ENCODE results near the gene MRPL37.
"Not testable (repeated sequence)": the region's sequence is repeated elsewhere in the genome, so short reads cannot be mapped to it uniquely, and the experiment has no call there.

The MRPL37 gene

DNA sequence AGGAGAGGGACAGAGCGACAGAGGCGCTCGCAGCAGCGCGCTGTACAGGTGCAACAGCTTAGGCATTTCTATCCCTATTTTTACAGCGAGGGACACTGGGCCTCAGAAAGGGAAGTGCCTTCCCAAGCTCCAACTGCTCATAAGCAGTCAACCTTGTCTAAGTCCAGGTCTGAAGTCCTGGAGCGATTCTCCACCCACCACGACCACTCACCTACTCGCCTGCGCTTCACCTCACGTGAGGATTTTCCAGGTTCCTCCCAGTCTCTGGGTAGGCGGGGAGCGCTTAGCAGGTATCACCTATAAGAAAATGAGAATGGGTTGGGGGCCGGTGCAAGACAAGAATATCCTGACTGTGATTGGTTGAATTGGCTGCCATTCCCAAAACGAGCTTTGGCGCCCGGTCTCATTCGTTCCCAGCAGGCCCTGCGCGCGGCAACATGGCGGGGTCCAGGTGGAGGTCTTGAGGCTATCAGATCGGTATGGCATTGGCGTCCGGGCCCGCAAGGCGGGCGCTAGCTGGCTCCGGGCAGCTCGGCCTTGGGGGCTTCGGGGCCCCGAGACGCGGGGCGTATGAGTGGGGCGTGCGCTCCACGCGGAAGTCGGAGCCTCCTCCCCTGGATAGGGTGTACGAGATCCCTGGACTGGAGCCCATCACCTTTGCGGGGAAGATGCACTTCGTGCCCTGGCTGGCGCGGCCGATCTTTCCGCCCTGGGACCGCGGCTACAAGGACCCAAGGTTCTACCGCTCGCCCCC, at the start of gene MRPL37, which contains the start of gene CYB5RL:
TSS of gene MRPL37 (plus strand) at position 403 of the 754 bp plus-strand sequence. CDS start at position 480, 77 bp downstream.
TSS of gene CYB5RL (minus strand) at position 266 of the 754 bp plus-strand sequence. CDS start 4,414 bp downstream, outside the sequence.
- Mint-ChIP-seq H3K27me3 (no peaks in the 10 kb centered on the region), H3K27ac (peak within 1 kb of the TSS; percentile 94 to 95), H3K4me3 (peak within 1 kb of the TSS; percentile 85 to 94), H3K9me3 (no peaks in the 10 kb centered on the region), H3K4me1 (peaks cover 40% of the 10 kb centered on the region)
- DNase-seq (peak; percentile 88 to 92), ATAC-seq (peak; percentile 97)

- no peaks in the 10 kb centered on the region for H3K9me3 Mint-ChIP-seq
- ATAC-seq, result no peak
- DNase-seq, result no peak
- H3K27me3 Mint-ChIP-seq, result no peaks in the 10 kb centered on the region
- no peak overlapping the region for H3K4me3 Mint-ChIP-seq
- H3K4me1 Mint-ChIP-seq, result no peaks in the 10 kb centered on the region
- no peak overlapping the region for H3K27ac Mint-ChIP-seq
Observed at GRCh38 chr1:54151013-54151412, 49.0 kb upstream of the MRPL37 start.

GRCh38 chr1:54152696-54153095, 47.3 kb upstream of the MRPL37 start, which contains the start of gene CDCP2:
TSS of gene CDCP2 (minus strand) at chr1:54153000. CDS start at chr1:54152922, 78 bp downstream.
- Mint-ChIP-seq H3K4me3 (no peak within 1 kb of the TSS), H3K27me3 (no peaks in the 10 kb centered on the region), H3K4me1 (no peaks in the 10 kb centered on the region), H3K9me3 (no peaks in the 10 kb centered on the region), H3K27ac (peak within 1 kb of the TSS in 1 of 2 donors; percentile 35)
- ATAC-seq (no peak), DNase-seq (no peak)

- no peak overlapping the region for H3K27ac Mint-ChIP-seq
- no peak for ATAC-seq
- no peak overlapping the region for H3K4me3 Mint-ChIP-seq
- no peaks in the 10 kb centered on the region for H3K27me3 Mint-ChIP-seq
- DNase-seq, result no peak
- H3K4me1 Mint-ChIP-seq, result no peaks in the 10 kb centered on the region
- H3K9me3 Mint-ChIP-seq, result no peaks in the 10 kb centered on the region
Observed at GRCh38 chr1:54153535-54154439, 46.2 kb upstream of the MRPL37 start.

DNA sequence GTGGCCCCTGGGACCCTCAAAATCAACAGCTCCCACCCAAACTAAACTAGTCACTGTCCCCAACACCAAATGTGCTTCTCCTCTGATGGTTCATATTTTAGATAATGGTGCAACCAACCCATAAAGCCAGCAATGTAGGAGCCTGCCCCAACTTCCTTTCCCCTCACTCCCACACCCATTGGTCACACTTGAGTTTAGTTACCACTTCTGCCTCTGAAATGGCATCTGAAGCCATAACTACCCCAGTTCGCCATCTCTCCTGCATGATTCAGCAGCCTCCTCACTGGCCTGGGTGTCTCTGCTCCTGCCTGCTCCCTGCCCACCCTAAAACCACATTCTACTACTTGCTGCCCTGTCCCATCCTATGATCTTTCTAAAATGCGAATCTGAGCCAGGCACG, 43.8 kb upstream of the MRPL37 start:
- ATAC-seq (no peak), DNase-seq (no peak)
- Mint-ChIP-seq H3K4me1 (no peaks in the 10 kb centered on the region), H3K4me3 (no peak overlapping the region), H3K27ac (no peak overlapping the region), H3K27me3 (no peaks in the 10 kb centered on the region), H3K9me3 (no peaks in the 10 kb centered on the region)

GRCh38 chr1:54156986-54157385, 43.0 kb upstream of the MRPL37 start:
- Mint-ChIP-seq H3K4me1 (no peaks in the 10 kb centered on the region), H3K9me3 (no peaks in the 10 kb centered on the region), H3K27me3 (no peaks in the 10 kb centered on the region), H3K4me3 (no peak overlapping the region), H3K27ac (no peak overlapping the region)
- ATAC-seq (no peak), DNase-seq (no peak)

GRCh38 chr1:54157401-54157800, 42.6 kb upstream of the MRPL37 start:
- ATAC-seq, result no peak
- H3K4me1 Mint-ChIP-seq, result no peaks in the 10 kb centered on the region
- no peaks in the 10 kb centered on the region for H3K9me3 Mint-ChIP-seq
- DNase-seq, result no peak
- H3K27ac Mint-ChIP-seq, result no peak overlapping the region
- no peak overlapping the region for H3K4me3 Mint-ChIP-seq
- H3K27me3 Mint-ChIP-seq, result no peaks in the 10 kb centered on the region

DNA sequence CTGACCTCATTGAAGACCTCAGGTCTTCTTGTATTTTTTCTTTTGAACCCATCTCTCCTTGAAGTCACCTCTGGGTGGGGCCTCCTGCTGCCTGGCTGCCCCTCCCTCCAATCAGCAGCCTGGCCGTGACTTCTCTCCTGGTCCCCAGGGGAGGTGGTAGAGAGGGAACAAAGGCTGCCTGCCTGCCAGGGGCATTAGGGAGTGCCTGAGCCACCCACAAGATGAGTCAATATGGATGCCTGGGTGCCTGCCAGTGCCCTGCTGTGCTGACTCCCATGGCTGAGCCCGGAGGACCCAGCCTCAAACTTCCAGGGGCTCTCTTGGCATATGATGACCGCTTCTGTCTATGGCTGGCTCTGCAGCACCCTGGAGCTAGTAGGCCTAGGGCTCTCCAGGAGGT, 41.9 kb upstream of the MRPL37 start:
- H3K27ac Mint-ChIP-seq, result no peak overlapping the region
- no peaks in the 10 kb centered on the region for H3K4me1 Mint-ChIP-seq
- H3K27me3 Mint-ChIP-seq, result no peaks in the 10 kb centered on the region
- no peak for ATAC-seq
- DNase-seq, result no peak
- no peak overlapping the region for H3K4me3 Mint-ChIP-seq
- no peaks in the 10 kb centered on the region for H3K9me3 Mint-ChIP-seq

DNA sequence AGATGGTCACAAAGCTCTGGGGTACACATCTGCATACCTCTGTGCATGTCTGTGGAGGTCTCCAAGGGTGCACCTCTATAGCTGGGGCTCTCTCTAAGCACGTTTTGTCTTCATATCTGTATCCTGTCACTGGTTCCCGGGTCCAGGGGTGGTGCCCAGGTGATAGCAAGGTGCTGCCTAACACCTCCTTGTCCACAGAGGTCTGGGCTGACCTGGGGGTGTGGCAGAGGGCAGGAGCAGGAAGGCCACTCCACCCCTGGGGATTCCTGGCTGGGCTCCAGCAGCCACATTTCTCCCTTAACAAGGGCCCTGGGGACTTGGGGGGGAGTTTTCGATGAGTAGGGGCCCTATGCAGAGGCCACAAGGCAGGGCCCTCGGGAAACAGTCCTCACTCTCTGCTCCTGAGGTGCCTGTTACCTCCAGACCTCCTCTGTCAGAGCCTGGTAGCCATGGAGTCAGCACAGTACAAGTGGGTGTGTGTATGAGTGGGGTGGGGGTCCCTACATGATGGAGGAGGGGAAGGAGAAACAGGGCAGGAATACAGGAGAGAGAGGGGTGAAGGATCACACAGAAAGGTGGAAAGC, 40.1 kb upstream of the MRPL37 start:
- H3K27ac Mint-ChIP-seq, result no peak overlapping the region
- no peaks in the 10 kb centered on the region for H3K27me3 Mint-ChIP-seq
- H3K4me3 Mint-ChIP-seq, result no peak overlapping the region
- ATAC-seq, result no peak
- H3K9me3 Mint-ChIP-seq, result no peaks in the 10 kb centered on the region
- H3K4me1 Mint-ChIP-seq, result no peaks in the 10 kb centered on the region
- DNase-seq, result no peak

GRCh38 chr1:54160351-54160750, 39.6 kb upstream of the MRPL37 start:
- Mint-ChIP-seq H3K4me1 (no peaks in the 10 kb centered on the region), H3K4me3 (no peak overlapping the region), H3K9me3 (no peaks in the 10 kb centered on the region), H3K27me3 (no peaks in the 10 kb centered on the region), H3K27ac (no peak overlapping the region)
- ATAC-seq (no peak), DNase-seq (no peak)

DNA sequence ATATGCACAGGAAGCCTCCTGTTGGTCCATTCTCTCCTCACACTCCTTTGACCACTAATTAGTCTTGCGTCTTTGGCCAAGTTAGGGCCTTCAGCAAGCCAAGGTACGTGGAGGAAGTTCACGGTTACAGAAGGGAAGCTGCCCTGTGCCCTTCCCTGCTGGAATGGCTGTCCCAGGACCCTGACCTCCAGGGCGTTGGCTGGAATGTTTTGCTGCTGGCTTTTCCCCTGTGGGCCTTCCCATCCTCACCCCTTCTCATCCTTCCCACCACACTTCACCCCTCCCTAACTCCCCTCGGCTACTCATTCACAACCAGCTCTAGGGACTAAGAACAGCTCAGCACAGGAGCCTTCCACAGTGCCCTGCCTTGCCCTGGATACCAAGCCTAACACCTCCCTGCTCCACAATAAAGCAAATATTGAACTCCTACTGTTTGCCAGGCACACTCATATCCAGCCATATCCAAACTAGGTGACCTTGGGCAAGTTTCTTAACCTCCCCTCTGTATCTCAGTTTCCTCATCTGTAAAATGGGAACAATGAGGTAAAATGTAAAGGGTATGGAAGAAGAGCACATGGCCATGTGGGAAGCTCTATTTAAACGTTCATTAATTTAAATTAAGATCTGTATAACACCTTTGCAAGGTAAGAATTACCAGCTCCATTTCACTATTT, 38.3 kb upstream of the MRPL37 start:
- Mint-ChIP-seq H3K27ac (peak overlapping the region in 1 of 2 donors; percentile 21), H3K4me3 (no peak overlapping the region), H3K9me3 (no peaks in the 10 kb centered on the region), H3K4me1 (no peaks in the 10 kb centered on the region), H3K27me3 (no peaks in the 10 kb centered on the region)
- DNase-seq (no peak), ATAC-seq (no peak)

DNA sequence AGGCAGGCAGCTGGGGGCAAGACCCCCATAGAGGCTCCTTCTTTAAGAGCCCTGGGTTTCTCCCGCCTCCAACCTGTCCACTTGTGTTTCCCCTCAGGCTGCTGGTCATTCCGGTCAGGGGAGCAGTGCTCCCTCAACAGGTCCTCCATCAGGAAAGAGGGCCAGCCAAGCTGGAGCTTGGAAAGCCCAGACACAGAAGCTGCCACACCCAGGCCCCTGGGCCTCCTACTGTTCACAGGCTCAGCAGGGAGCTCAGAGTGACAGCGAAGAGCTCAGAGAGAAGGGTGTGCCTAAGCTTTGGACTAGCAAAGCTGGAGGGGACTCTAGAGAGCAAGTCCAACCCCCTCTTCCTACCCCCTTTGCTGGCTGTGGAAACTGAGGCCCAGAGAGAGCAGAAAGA, 36.9 kb upstream of the MRPL37 start:
- no peaks in the 10 kb centered on the region for H3K9me3 Mint-ChIP-seq
- no peaks in the 10 kb centered on the region for H3K4me1 Mint-ChIP-seq
- DNase-seq, result no peak
- ATAC-seq, result no peak
- no peak overlapping the region for H3K27ac Mint-ChIP-seq
- H3K4me3 Mint-ChIP-seq, result no peak overlapping the region
- no peaks in the 10 kb centered on the region for H3K27me3 Mint-ChIP-seq

- Mint-ChIP-seq H3K27ac (no peak overlapping the region), H3K4me3 (no peak overlapping the region), H3K4me1 (no peaks in the 10 kb centered on the region), H3K27me3 (no peaks in the 10 kb centered on the region), H3K9me3 (no peaks in the 10 kb centered on the region)
- no peak for ATAC-seq
- no peak for DNase-seq
Observed at GRCh38 chr1:54163573-54163972, 36.4 kb upstream of the MRPL37 start.

GRCh38 chr1:54165146-54165545, 34.8 kb upstream of the MRPL37 start:
- ATAC-seq (no peak), DNase-seq (no peak)
- Mint-ChIP-seq H3K4me3 (no peak overlapping the region), H3K9me3 (no peaks in the 10 kb centered on the region), H3K4me1 (no peaks in the 10 kb centered on the region), H3K27ac (no peak overlapping the region), H3K27me3 (no peaks in the 10 kb centered on the region)

DNA sequence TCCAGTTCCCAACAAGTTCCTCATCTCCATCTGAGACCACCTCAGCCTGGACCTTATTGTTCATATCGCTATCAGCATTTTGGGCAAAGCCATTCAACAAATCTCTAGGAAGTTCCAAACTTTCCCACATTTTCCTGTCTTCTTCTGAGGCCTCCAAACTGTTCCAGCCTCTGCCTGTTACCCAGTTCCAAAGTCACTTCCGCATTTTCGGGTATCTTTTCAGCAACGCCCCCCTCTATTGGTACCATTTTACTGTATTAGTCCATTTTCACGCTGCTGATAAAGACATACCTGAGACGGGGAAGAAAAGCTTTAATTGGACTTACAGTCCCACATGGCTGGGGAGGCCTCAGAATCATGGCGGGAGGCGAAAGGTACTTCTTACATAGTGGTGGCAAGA, 33.6 kb upstream of the MRPL37 start:
- H3K9me3 Mint-ChIP-seq, H3K27ac Mint-ChIP-seq, H3K4me1 Mint-ChIP-seq, H3K27me3 Mint-ChIP-seq, DNase-seq, ATAC-seq, H3K4me3 Mint-ChIP-seq: not testable (repeated sequence)

All from stimulated activated naive CD8-positive, alpha-beta T cell treated with anti-CD3 and anti-CD28 coated beads, Interleukin-15, amount 100 ng/mL, for 72 hours (primary cell).